ENCODE measurements around the gene GM2A. TPM values are rescaled to one million over a fixed set of nuclear protein-coding genes. Genes with fewer than 3 reads are reported as not detected.

The GM2A gene
- polyA plus RNA-seq, 3 donors: 22.2 to 57.9 (median 28.0) TPM

DNA sequence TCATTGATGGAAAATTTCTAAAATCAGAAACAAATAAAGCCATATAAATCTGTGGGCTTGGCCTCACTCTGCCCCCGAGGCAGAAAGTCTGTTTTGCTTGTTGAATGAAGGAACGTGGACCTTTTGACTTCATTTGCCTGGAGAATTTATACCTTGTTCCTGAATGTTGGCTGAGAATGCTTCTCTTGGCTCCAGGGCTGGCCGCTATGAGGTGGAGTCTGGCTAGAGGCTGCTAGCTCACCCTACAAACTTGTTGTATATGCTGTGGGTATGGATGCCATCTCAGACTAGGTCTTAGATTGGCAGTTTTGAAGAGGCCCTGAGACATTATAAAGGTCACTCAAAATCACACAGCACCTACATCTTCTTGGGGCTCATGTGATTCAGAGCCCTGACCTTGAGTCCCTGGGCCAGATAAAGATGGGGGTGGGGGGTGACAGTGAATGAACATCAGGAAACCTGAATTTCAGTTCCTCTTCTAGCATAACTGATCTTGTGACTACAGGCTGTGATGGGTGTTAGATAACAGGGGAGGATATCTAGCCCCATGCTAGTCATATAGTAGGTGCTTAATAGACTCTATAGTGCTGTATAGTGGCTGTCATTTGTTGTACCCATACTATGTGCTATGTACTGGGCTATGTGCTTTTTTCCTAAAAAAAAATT is 2.8 kb downstream of the GM2A start:
- DNase-seq: peak; percentile 69 to 83 (median 74)
- Histone ChIP-seq H3K27me3 (ENCODE audit: control insufficient read depth in 2 of 2, insufficient read depth in 2 of 2, low read length in 2 of 2) (no peaks in the 10 kb centered on the region), H3K9me3 (replicated peaks in 1 of 2; ENCODE audit: control insufficient read depth in 1 of 2, insufficient read depth in 1 of 2, low read length in 2 of 2) (no peaks in the 10 kb centered on the region), H3K4me2 (replicated peaks; ENCODE audit: extremely low read depth, low read length, poor library complexity, severe bottlenecking) (peak overlapping the region; percentile 100), H4K20me1 (ENCODE audit: insufficient read depth, low read length) (peaks cover 32% of the 10 kb centered on the region), H3K36me3 (replicated peaks in 1 of 2; ENCODE audit: control insufficient read depth in 1 of 2, insufficient read depth in 2 of 2, low read length in 2 of 2) (peaks cover 10 to 13% of the 10 kb centered on the region in 2 donors), H3K9ac (ENCODE audit: insufficient read depth, low read length, poor library complexity, severe bottlenecking) (no peak overlapping the region), H3K79me2 (ENCODE audit: insufficient read depth, low read length) (peaks cover 74% of the 10 kb centered on the region), H3K27ac (ENCODE audit: low read depth in 1 of 2, low read length in 2 of 2) (peak overlapping the region; percentile 83 to 94), H3K4me3 (replicated peaks in 1 of 3; ENCODE audit: low read depth in 2 of 3, low read length in 3 of 3) (peak overlapping the region in 1 of 3 experiments; percentile 99), H3K4me1 (ENCODE audit: control insufficient read depth in 1 of 2, insufficient read depth in 2 of 2, low read length in 2 of 2) (peaks cover 71 to 79% of the 10 kb centered on the region in 2 donors), H2AFZ (ENCODE audit: insufficient read depth, low read depth, low read length, poor library complexity, severe bottlenecking) (no peak overlapping the region)
- TF ChIP-seq, protein P1, sequence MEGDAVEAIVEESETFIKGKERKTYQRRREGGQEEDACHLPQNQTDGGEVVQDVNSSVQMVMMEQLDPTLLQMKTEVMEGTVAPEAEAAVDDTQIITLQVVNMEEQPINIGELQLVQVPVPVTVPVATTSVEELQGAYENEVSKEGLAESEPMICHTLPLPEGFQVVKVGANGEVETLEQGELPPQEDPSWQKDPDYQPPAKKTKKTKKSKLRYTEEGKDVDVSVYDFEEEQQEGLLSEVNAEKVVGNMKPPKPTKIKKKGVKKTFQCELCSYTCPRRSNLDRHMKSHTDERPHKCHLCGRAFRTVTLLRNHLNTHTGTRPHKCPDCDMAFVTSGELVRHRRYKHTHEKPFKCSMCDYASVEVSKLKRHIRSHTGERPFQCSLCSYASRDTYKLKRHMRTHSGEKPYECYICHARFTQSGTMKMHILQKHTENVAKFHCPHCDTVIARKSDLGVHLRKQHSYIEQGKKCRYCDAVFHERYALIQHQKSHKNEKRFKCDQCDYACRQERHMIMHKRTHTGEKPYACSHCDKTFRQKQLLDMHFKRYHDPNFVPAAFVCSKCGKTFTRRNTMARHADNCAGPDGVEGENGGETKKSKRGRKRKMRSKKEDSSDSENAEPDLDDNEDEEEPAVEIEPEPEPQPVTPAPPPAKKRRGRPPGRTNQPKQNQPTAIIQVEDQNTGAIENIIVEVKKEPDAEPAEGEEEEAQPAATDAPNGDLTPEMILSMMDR (IDR thresholded peaks at IDR 0.05): no peak
- WGBS (ENCODE audit: insufficient coverage): 83% methylated on average over 1 of the region's 3 CpGs
- peaks cover 71% of the 10 kb centered on the region for H3K4me1 Mint-ChIP-seq
- peak overlapping the region; percentile 37 to 96 for H3K4me3 Mint-ChIP-seq
- peak overlapping the region; percentile 90 to 100 (median 97) for H3K27ac Mint-ChIP-seq
- intact Hi-C loops (cut with micrococcal nuclease): loop anchor here in 1 of 2 donors (10.0 kb wide), 1 partner anchor 201 kb away; no protein-coding TSS in a partner anchor
- peaks cover 0 to 2% (median 2%) of the 10 kb centered on the region in 3 donors for H3K27me3 Mint-ChIP-seq (ENCODE audit: low read depth in 3 of 3)
- peaks cover 17 to 20% of the 10 kb centered on the region in 2 donors for H3K36me3 Mint-ChIP-seq
- H3K9me3 Mint-ChIP-seq: no peaks in the 10 kb centered on the region

DNA sequence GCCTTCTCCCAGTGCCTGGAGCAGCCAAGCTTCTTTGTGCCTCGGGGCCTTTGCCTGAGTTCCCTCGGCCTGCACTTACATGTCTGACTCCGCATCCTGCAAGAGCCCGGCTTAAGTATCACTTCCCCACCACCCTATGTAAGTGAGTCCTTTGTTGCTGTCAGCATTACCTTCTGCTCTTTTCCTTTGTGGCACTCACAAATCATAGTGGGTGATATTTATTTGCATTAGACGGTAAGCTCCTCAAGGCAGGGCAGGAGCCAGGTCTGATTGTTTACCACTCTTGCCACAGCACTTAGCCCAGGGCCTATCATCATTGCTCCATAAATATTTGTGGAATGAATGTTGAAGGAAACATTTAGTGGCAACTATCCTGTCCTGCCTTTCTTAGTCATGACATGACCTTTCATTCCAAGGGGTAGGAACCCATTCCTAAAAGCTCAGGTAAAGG is 4.8 kb downstream of the GM2A start:
- H3K4me1 Mint-ChIP-seq: peaks cover 62% of the 10 kb centered on the region
- TF ChIP-seq, protein P1 (IDR thresholded peaks at IDR 0.05): no peak
- no peak overlapping the region for H2AFZ ChIP-seq (ENCODE audit: insufficient read depth, low read depth, low read length, poor library complexity, severe bottlenecking)
- peaks cover 65% of the 10 kb centered on the region in 2 donors for H3K4me1 ChIP-seq (ENCODE audit: control insufficient read depth in 1 of 2, insufficient read depth in 2 of 2, low read length in 2 of 2)
- H3K4me3 ChIP-seq (replicated peaks in 1 of 3; ENCODE audit: low read depth in 2 of 3, low read length in 3 of 3): peak overlapping the region in 1 of 3 experiments; percentile 55
- H3K9me3 Mint-ChIP-seq: no peaks in the 10 kb centered on the region
- H3K9ac ChIP-seq (ENCODE audit: insufficient read depth, low read length, poor library complexity, severe bottlenecking): peak overlapping the region; percentile 39
- DNase-seq: peak; percentile 67 to 83 (median 72)
- H3K79me2 ChIP-seq (ENCODE audit: insufficient read depth, low read length): peaks cover 86% of the 10 kb centered on the region
- peak overlapping the region; percentile 56 for H3K4me2 ChIP-seq (replicated peaks; ENCODE audit: extremely low read depth, low read length, poor library complexity, severe bottlenecking)
- peaks cover 23 to 33% of the 10 kb centered on the region in 2 donors for H3K36me3 ChIP-seq (replicated peaks in 1 of 2; ENCODE audit: control insufficient read depth in 1 of 2, insufficient read depth in 2 of 2, low read length in 2 of 2)
- H3K36me3 Mint-ChIP-seq: peaks cover 33 to 36% of the 10 kb centered on the region in 2 donors
- H3K9me3 ChIP-seq (replicated peaks in 1 of 2; ENCODE audit: control insufficient read depth in 1 of 2, insufficient read depth in 1 of 2, low read length in 2 of 2): no peaks in the 10 kb centered on the region
- H3K4me3 Mint-ChIP-seq: peak overlapping the region; percentile 57 to 69
- WGBS (ENCODE audit: insufficient coverage): 0% methylated on average over 1 of the region's 5 CpGs
- H3K27ac Mint-ChIP-seq: peak overlapping the region; percentile 92 to 100 (median 97)
- H3K27me3 ChIP-seq (ENCODE audit: control insufficient read depth in 2 of 2, insufficient read depth in 2 of 2, low read length in 2 of 2): no peaks in the 10 kb centered on the region
- H3K27ac ChIP-seq (ENCODE audit: low read depth in 1 of 2, low read length in 2 of 2): peak overlapping the region; percentile 78 to 94
- intact Hi-C loops (cut with micrococcal nuclease): loop anchor here in 1 of 2 donors (10.0 kb wide), 1 partner anchor 203 kb away; no protein-coding TSS in a partner anchor
- H4K20me1 ChIP-seq (ENCODE audit: insufficient read depth, low read length): peaks cover 39% of the 10 kb centered on the region
- peaks cover 0 to 3% (median 2%) of the 10 kb centered on the region in 3 donors for H3K27me3 Mint-ChIP-seq (ENCODE audit: low read depth in 3 of 3)
